Upper lobe of left lung (tissue), 6 donors: ENCODE measurements around the gene OSBPL3. TPM values are rescaled to one million over a fixed set of nuclear protein-coding genes. Genes with fewer than 3 reads are reported as not detected.

Source experiments
- ATAC-seq, 2 donors: fragments of 200-7000 bp; cut with Tn5 transposase; one replicate each; pipeline ENCODE4 v1.9.1; 2022; ENCODE audit warnings: mild to moderate bottlenecking in 2 of 2, moderate library complexity in 2 of 2; ENCODE audit not compliant: low FRiP score in 2 of 2
- DNase-seq, 2 donors: peaks; one replicate each; pipeline ENCODE4 v3.0.0-alpha.2; 2019 to 2020
- H3K27ac ChIP-seq, 4 donors: fragments of 200-600 bp; sonication (generic); one replicate each; pipeline ENCODE4 v1.5.1; 2016 to 2019
- H3K27me3 ChIP-seq, 4 donors: fragments of 200-600 bp; sonication (generic); one replicate each; pipeline ENCODE4 v1.5.1; 2017 to 2019
- H3K36me3 ChIP-seq, 4 donors: fragments of 200-600 bp; sonication (generic); one replicate each; pipeline ENCODE4 v1.5.1; 2016 to 2019
- H3K4me1 ChIP-seq, 4 donors: fragments of 200-600 bp; sonication (generic); one replicate each; pipeline ENCODE4 v1.5.1; 2018 to 2019
- H3K4me3 ChIP-seq, 4 donors: fragments of 200-600 bp; sonication (generic); one replicate each; pipeline ENCODE4 v1.5.1; 2017 to 2019; ENCODE audit warnings: mild to moderate bottlenecking in 2 of 4, moderate library complexity in 1 of 4
- H3K9me3 ChIP-seq, 4 donors: fragments of 200-600 bp; sonication (generic); one replicate each; pipeline ENCODE4 v1.5.1; 2018 to 2019
- EP300 ChIP-seq, 4 donors: sonication (generic); formaldehyde crosslinking; IDR thresholded peaks; one replicate each; pipeline ENCODE4 v1.5.1; 2017; ENCODE audit warnings: antibody characterized with exemption in 4 of 4, control low read depth in 2 of 4
- POLR2A ChIP-seq, 4 donors: fragments of 450-650 bp; IDR thresholded peaks; one replicate each; pipeline ENCODE4 v1.5.1; 2016 to 2017; ENCODE audit warnings: antibody characterized with exemption in 4 of 4, mild to moderate bottlenecking in 2 of 4
- POLR2AphosphoS5 ChIP-seq, 2 donors: sonication (generic); formaldehyde crosslinking; IDR thresholded peaks; one replicate each; pipeline ENCODE4 v1.5.1; 2017; ENCODE audit warnings: antibody characterized with exemption in 2 of 2
- WGBS, 2 donors: methylation state at CpG; one replicate each; pipeline ENCODE4 v1.1.5; 2017 to 2018; 5-methylcytosine and 5-hydroxymethylcytosine counted together
- total RNA-seq, 6 donors: library from RNA; depleted of rRNA in 4 of 6; stranded (reverse); fragments of >200 nt in 4 of 6; gene quantifications; one replicate each; pipeline versions ENCODE4 v1.1.0 to v1.2.1, GENCODE V29; 2016 to 2021
- TF ChIP-seq, protein P1 (sequence below), 6 experiments: fragments of 450-650 bp in 4 of 6; fragments of 200-600 bp in 2 of 6; sonication (generic) in 2 of 6; IDR thresholded peaks; one replicate each; pipeline ENCODE4 v1.5.1; 2016 to 2019; ENCODE audit warnings: antibody characterized with exemption in 6 of 6
- donor health status: DM: no; HTN: no; CAD: no; lungs with moderate emphysema.
- donor health status: DM: no; HTN: yes; CAD: no; lungs with severe emphysema.

OSBPL3 gene
- total RNA-seq, 6 donors from 2014 or later, result 17.5 to 55.5 (median 21.7) TPM

DNA sequence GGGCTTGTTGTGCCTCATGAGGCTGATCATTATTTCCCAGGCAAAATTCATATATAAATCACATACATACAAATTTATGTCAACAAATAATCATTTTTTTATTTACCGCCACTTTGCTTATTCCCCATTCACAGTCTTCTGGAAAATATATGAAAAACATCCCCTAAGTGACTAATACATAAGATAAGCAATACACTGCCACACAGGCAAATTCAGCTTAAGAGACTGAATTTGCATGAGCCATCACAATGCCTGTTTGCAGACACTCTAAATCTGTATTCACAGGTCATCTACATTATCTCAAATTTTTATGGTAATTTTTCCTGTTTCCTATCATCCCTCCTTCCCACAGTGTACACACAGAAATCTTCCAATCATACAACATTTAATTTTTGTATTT is 13.2 kb downstream of the OSBPL3 start:
- H3K4me3 ChIP-seq, result no peak overlapping the region
- no peaks in the 10 kb centered on the region for H3K27me3 ChIP-seq
- H3K36me3 ChIP-seq, result no peaks in the 10 kb centered on the region
- TF ChIP-seq POLR2AphosphoS5 (IDR thresholded peaks at IDR 0.05), result no peak
- no peak for TF ChIP-seq EP300 (IDR thresholded peaks at IDR 0.05)
- TF ChIP-seq, protein P1, sequence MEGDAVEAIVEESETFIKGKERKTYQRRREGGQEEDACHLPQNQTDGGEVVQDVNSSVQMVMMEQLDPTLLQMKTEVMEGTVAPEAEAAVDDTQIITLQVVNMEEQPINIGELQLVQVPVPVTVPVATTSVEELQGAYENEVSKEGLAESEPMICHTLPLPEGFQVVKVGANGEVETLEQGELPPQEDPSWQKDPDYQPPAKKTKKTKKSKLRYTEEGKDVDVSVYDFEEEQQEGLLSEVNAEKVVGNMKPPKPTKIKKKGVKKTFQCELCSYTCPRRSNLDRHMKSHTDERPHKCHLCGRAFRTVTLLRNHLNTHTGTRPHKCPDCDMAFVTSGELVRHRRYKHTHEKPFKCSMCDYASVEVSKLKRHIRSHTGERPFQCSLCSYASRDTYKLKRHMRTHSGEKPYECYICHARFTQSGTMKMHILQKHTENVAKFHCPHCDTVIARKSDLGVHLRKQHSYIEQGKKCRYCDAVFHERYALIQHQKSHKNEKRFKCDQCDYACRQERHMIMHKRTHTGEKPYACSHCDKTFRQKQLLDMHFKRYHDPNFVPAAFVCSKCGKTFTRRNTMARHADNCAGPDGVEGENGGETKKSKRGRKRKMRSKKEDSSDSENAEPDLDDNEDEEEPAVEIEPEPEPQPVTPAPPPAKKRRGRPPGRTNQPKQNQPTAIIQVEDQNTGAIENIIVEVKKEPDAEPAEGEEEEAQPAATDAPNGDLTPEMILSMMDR (IDR thresholded peaks at IDR 0.05), result no peak
- TF ChIP-seq POLR2A (IDR thresholded peaks at IDR 0.05), result no peak
- DNase-seq (no peak), ATAC-seq (no peak)
- H3K4me1 ChIP-seq, result peaks cover 6 to 26% (median 11%) of the 10 kb centered on the region in 4 donors
- 89 to 97% methylated on average over 1 of the region's 1 CpG for WGBS, 2 donors
- H3K9me3 ChIP-seq, result no peaks in the 10 kb centered on the region
- peak overlapping the region in 1 of 4 donors; percentile 18 for H3K27ac ChIP-seq

DNA sequence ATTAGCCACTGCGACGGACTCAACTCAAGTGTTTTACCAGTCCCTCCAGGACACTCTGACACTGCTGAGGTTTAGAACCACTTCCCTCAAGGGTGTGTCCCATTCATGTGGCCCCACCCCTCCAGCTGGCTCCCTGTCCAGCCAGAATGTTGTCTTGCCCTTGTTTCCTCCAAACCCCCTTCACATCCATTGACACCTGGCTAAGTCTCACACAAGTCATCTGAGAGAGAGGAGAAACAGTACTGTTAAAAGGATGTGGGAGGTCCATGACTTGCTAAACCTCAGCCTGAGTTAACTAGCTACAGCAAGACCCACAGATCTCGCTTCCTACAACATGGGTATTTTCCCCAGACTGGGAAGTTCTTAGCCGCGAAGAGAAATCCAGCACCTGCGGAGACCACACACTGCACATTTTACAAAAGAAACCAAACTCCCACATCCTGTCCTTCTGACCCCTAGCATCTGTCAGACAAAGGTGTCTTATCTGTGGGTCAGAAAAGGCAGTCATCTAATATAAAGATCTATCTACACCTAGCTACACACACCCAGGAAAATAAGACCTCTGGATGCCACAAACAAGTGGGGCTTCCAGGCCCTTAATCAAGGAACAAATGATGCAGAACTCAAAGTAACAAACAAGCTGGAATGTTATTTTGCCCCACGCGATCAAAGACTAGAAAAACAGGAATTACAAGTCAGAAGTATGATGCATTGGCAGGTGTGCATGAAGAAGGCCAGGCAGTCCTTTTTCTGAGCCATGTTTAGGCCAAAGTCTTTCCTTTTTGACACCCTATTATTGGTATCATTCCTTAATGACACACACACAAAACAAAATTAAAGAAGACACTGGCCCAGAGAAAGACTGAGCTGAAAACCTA is 13.9 kb downstream of the OSBPL3 start:
- peak overlapping the region in 3 of 4 donors; percentile 10 to 43 (median 18) for H3K27ac ChIP-seq
- TF ChIP-seq EP300 (IDR thresholded peaks at IDR 0.05) (no peak), POLR2A (IDR thresholded peaks at IDR 0.05) (no peak)
- H3K9me3 ChIP-seq, result no peaks in the 10 kb centered on the region
- H3K4me1 ChIP-seq, result peaks cover 6 to 19% (median 11%) of the 10 kb centered on the region in 4 donors
- no peaks in the 10 kb centered on the region for H3K36me3 ChIP-seq
- ATAC-seq (peak; percentile 48 to 64), DNase-seq (peak in 1 of 2 donors; percentile 64)
- H3K4me3 ChIP-seq, result no peak overlapping the region
- 44 to 52% methylated on average over 8 of the region's 8 CpGs for WGBS, 2 donors
- H3K27me3 ChIP-seq, result no peaks in the 10 kb centered on the region

DNA sequence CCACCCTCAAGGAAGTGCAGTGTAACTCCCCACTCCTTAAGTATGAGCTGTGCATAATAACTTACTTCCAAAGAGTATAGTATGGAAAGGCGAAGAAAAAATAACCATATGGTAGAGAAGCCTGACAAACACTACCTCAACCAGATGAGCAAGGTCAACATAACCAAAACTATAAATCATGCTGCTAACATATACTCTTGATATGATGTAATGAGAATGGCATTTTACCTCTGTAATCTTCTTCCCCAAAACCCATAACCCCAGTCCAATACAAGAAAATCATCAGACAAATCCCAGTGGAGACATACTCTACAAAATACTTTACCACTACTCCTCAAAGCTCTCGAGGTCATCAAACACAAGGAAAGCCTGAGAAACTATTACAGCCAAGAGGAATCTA is 15.8 kb downstream of the OSBPL3 start:
- peaks cover 6 to 19% (median 11%) of the 10 kb centered on the region in 4 donors for H3K4me1 ChIP-seq
- WGBS, 2 donors, result 89 to 90% methylated on average over 2 of the region's 2 CpGs
- DNase-seq (no peak), ATAC-seq (no peak)
- H3K9me3 ChIP-seq, result no peaks in the 10 kb centered on the region
- H3K27ac ChIP-seq, result no peak overlapping the region
- TF ChIP-seq POLR2A (IDR thresholded peaks at IDR 0.05), result no peak
- no peak overlapping the region for H3K4me3 ChIP-seq
- no peaks in the 10 kb centered on the region for H3K27me3 ChIP-seq
- H3K36me3 ChIP-seq, result no peaks in the 10 kb centered on the region

DNA sequence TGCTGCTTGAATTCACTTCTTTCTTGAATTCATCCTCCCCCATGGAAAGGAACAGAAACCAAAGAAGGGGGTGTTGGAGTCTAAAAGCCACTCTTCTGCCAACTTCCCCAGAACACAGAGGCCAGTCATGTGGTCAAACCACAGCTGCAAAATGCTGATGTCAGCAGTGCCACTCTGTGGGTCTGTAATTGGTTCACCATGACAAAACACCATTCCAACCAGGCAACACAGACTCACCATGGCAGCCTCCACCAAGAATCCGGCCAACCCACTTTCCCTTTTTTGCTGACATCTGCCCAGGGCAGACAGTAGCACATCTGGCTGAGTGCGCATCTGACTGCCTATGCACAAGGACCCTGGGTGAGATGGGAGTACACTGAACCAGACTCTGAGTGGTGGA is 16.8 kb downstream of the OSBPL3 start:
- Histone ChIP-seq H3K4me3 (no peak overlapping the region), H3K9me3 (no peaks in the 10 kb centered on the region), H3K27me3 (no peaks in the 10 kb centered on the region), H3K36me3 (no peaks in the 10 kb centered on the region), H3K4me1 (peaks cover 6 to 20% (median 13%) of the 10 kb centered on the region in 4 donors), H3K27ac (peak overlapping the region in 1 of 4 donors; percentile 40)
- WGBS, 2 donors, result 58 to 70% methylated on average over 2 of the region's 2 CpGs
- ATAC-seq (peak; percentile 59 to 83), DNase-seq (peak in 1 of 2 donors; percentile 60)
- no peak for TF ChIP-seq POLR2A (IDR thresholded peaks at IDR 0.05)
- TF ChIP-seq, protein P1 (IDR thresholded peaks at IDR 0.05), result no peak
- TF ChIP-seq POLR2AphosphoS5 (IDR thresholded peaks at IDR 0.05), result peak in 1 of 2 donors; percentile 55
- TF ChIP-seq EP300 (IDR thresholded peaks at IDR 0.05), result no peak

DNA sequence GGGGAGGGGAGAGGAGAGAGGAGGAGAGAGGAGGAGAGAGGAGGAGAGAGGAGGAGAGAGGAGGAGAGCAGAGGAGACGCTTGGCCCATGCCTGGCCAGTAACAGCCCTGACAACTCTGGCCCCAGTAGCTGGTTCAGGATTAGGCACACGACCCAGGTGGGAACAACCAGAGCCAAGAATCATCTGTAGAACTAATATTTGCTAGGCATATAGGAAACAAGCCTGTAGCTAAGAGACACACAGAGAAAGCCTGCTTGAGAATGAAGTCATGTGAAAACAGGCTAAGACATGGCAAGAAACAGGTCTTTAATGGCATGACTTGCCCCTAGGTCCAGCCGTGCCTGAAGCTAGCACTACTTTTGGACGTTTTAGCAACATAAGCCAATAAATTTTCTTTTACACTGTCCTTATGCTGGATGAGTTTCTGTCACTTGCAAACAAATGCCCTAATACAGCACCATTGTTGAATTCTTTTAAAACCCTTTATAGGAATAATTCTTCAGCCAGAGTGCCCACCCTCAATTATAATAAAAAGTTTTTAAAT is 17.5 kb downstream of the OSBPL3 start:
- no peaks in the 10 kb centered on the region for H3K36me3 ChIP-seq
- 80 to 81% methylated on average over 4 of the region's 4 CpGs for WGBS, 2 donors
- TF ChIP-seq POLR2A (IDR thresholded peaks at IDR 0.05), result no peak
- TF ChIP-seq POLR2AphosphoS5 (IDR thresholded peaks at IDR 0.05), result no peak
- TF ChIP-seq EP300 (IDR thresholded peaks at IDR 0.05), result no peak
- TF ChIP-seq, protein P1 (IDR thresholded peaks at IDR 0.05), result no peak
- H3K27ac ChIP-seq, result no peak overlapping the region
- no peak overlapping the region for H3K4me3 ChIP-seq
- no peaks in the 10 kb centered on the region for H3K27me3 ChIP-seq
- H3K4me1 ChIP-seq, result peaks cover 6 to 26% (median 13%) of the 10 kb centered on the region in 4 donors
- no peak for ATAC-seq
- H3K9me3 ChIP-seq, result no peaks in the 10 kb centered on the region
- no peak for DNase-seq
